ENCODE measurements around the gene INCA1. TPM values are rescaled to one million over a fixed set of nuclear protein-coding genes. Genes with fewer than 3 reads are reported as not detected.

The INCA1 gene
- total and polyA plus RNA-seq, 2 donors (not counting 3 experiments of a cell fraction or from before 2014, with no cell fraction given) = 0.71 to 1.0 TPM

DNA sequence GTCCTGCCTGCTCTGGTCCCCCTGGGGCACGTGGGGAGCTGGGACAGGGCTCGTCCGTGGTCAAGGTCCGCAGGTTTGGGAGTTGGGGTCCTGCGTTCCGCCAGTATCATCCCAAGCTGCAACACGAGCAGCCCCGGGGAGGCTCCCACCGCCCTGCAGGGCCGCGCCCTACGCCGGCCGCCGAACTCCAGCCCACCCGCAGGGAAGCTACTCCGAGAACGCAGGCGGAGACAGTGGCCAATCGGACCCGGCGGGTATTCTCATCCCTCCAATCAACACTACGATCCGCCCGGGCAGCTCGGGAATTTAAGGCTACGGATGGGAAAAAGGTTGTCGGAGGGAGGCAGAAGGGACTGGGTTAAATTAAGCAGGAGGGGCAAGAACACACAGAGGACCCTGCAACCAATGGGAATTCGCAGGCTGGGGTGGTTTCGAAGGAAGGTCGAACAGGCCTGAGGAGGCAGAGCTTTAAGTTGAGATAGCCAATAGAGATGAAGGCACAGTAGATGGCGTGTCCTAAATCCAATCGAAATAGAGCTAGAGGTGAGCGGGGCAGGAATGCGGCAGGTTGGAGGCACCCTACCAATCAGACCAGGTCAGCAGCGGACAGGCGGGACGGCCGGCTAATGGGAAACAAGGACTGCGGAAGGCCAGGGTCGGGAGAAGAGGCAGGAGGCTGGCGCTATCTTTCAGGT lies 30.3 kb downstream of the INCA1 start:
- POLR2A ChIA-PET = interaction anchor here (0.6 to 2.6 kb wide), 9 partner anchors 13 to 155 kb away, joined by 3 to 18 read pairs (median 5); partner anchors contain the start of genes ENO3, PFN1, RNF167 and SLC25A11
- FAIRE-seq = peak; percentile 100
- BruUV-seq (replicated peaks) = TSS peak; percentile 57

GRCh38 chr17:4965311-4965986 lies 31.9 kb downstream of the INCA1 start:
- DNase-seq (ENCODE audit: low read depth, low spot score) = no peak
- H3K79me2 ChIP-seq (ENCODE audit: control insufficient read depth, insufficient read depth, low read length) = peaks cover 9% of the 10 kb centered on the region
- H3K27ac ChIP-seq (ENCODE audit: insufficient read depth, low read depth, low read length) = no peak overlapping the region
- no peak for FAIRE-seq
- dilution Hi-C loops (cut with MboI; ENCODE audit: extremely low pct_ligation_motif_present, low sequenced_read_pairs) = no loop called here
- H3K4me2 ChIP-seq (ENCODE audit: insufficient read depth, low read length) = no peak overlapping the region
- intact Hi-C loops (cut with micrococcal nuclease) = no loop called here
- H3K4me3 ChIP-seq (replicated peaks in 1 of 3; ENCODE audit: insufficient read depth in 1 of 3, low read depth in 1 of 3, low read length in 3 of 3) = no peak overlapping the region
- H3K9me3 ChIP-seq (replicated peaks; ENCODE audit: control insufficient read depth, insufficient read depth, low read length) = no peaks in the 10 kb centered on the region
- POLR2A ChIA-PET = no interaction called here
- no peak overlapping the region for H2AFZ ChIP-seq (ENCODE audit: low read depth, low read length)
- BruUV-seq (replicated peaks) = no TSS peak
- H3K9ac ChIP-seq (replicated peaks; ENCODE audit: extremely low read depth, insufficient read depth, low read length) = no peak overlapping the region
- peaks cover 24% of the 10 kb centered on the region for H3K4me1 ChIP-seq (ENCODE audit: control insufficient read depth, extremely low read depth, insufficient read depth, low read length)
- H3K36me3 ChIP-seq (ENCODE audit: control insufficient read depth in 2 of 2, extremely low read depth in 1 of 2, insufficient read depth in 2 of 2, low read length in 2 of 2) = peaks cover 4 to 11% of the 10 kb centered on the region in 2 experiments
- no peaks in the 10 kb centered on the region for H3K27me3 ChIP-seq (ENCODE audit: control insufficient read depth in 2 of 2, insufficient read depth in 2 of 2, low read length in 2 of 2)
- no peaks in the 10 kb centered on the region for H3K9me1 ChIP-seq (replicated peaks; ENCODE audit: control insufficient read depth, extremely low read depth, insufficient read depth, low read length)
- no peaks in the 10 kb centered on the region for H4K20me1 ChIP-seq (replicated peaks; ENCODE audit: control insufficient read depth, extremely low read depth, insufficient read depth, low read length)
- TF ChIP-seq JUN (IDR thresholded peaks at IDR 0.05; ENCODE audit: borderline replicate concordance, insufficient read depth, insufficient read length, low read depth) (no peak), MYC (IDR thresholded peaks at IDR 0.05; ENCODE audit: low read depth, low read length) (no peak), POLR2A (IDR thresholded peaks at IDR 0.05; ENCODE audit: low read depth, low read length) (no peak), GATA2 (IDR thresholded peaks at IDR 0.05; ENCODE audit: insufficient read depth, insufficient read length, low read depth, low read length) (no peak), MAX (IDR thresholded peaks at IDR 0.05; ENCODE audit: insufficient read depth, insufficient read length) (no peak), EZH2 (IDR thresholded peaks at IDR 0.05; ENCODE audit: borderline replicate concordance, low read depth, low read length, severe bottlenecking) (no peak), FOS (IDR thresholded peaks at IDR 0.05; ENCODE audit: borderline replicate concordance, insufficient read depth, low read length) (no peak), POLR2AphosphoS5 (IDR thresholded peaks at IDR 0.05; ENCODE audit: insufficient read depth, low read depth, low read length) (no peak), CTCF (IDR thresholded peaks at IDR 0.05; ENCODE audit: extremely low read depth in 1 of 2, insufficient read depth in 1 of 2, low read depth in 1 of 2, low read length in 2 of 2) (no peak)
- CTCF ChIA-PET = interaction anchor here (1.3 to 4.5 kb wide), 4 partner anchors 12 to 56 kb away, joined by 3 to 40 read pairs (median 13); partner anchors contain the start of genes CAMTA2 and PFN1

More for the DNA sequence above, 30.3 kb downstream of the INCA1 start:
- Histone ChIP-seq H3K4me3 (replicated peaks in 1 of 3; ENCODE audit: insufficient read depth in 1 of 3, low read depth in 1 of 3, low read length in 3 of 3) (peak overlapping the region; percentile 14 to 87 (median 63)), H3K9me3 (replicated peaks; ENCODE audit: control insufficient read depth, insufficient read depth, low read length) (no peaks in the 10 kb centered on the region), H3K27me3 (ENCODE audit: control insufficient read depth in 2 of 2, insufficient read depth in 2 of 2, low read length in 2 of 2) (no peaks in the 10 kb centered on the region), H2AFZ (ENCODE audit: low read depth, low read length) (no peak overlapping the region), H3K4me2 (ENCODE audit: insufficient read depth, low read length) (peak overlapping the region; percentile 85), H3K9me1 (replicated peaks; ENCODE audit: control insufficient read depth, extremely low read depth, insufficient read depth, low read length) (no peaks in the 10 kb centered on the region), H3K27ac (ENCODE audit: insufficient read depth, low read depth, low read length) (peak overlapping the region; percentile 69), H3K4me1 (ENCODE audit: control insufficient read depth, extremely low read depth, insufficient read depth, low read length) (peaks cover 24% of the 10 kb centered on the region), H3K9ac (replicated peaks; ENCODE audit: extremely low read depth, insufficient read depth, low read length) (peak overlapping the region; percentile 71), H4K20me1 (replicated peaks; ENCODE audit: control insufficient read depth, extremely low read depth, insufficient read depth, low read length) (no peaks in the 10 kb centered on the region), H3K36me3 (ENCODE audit: control insufficient read depth in 2 of 2, extremely low read depth in 1 of 2, insufficient read depth in 2 of 2, low read length in 2 of 2) (peaks cover 4 to 13% of the 10 kb centered on the region in 2 experiments), H3K79me2 (ENCODE audit: control insufficient read depth, insufficient read depth, low read length) (peaks cover 9% of the 10 kb centered on the region)
- TF ChIP-seq MAX (IDR thresholded peaks at IDR 0.05; ENCODE audit: insufficient read depth, insufficient read length) (peak; percentile 8), FOS (IDR thresholded peaks at IDR 0.05; ENCODE audit: borderline replicate concordance, insufficient read depth, low read length) (no peak)
- dilution Hi-C loops (cut with MboI; ENCODE audit: extremely low pct_ligation_motif_present, low sequenced_read_pairs) = no loop called here
- peak; percentile 100 for DNase-seq (ENCODE audit: low read depth, low spot score)
- CTCF ChIA-PET = interaction anchor here (1.0 to 4.5 kb wide), 11 partner anchors 10 to 257 kb away, joined by 3 to 40 read pairs (median 9); partner anchors contain the start of genes ARRB2, CAMTA2, CHRNE and RNF167
- intact Hi-C loops (cut with micrococcal nuclease) = loop anchor here (1.0 kb wide), 4 partner anchors 19 to 58 kb away; partner anchors contain the start of genes CAMTA2, PFN1, RNF167 and SLC25A11
